Measurements from ENCODE around the gene SLC13A1.

- no peak for TF ChIP-seq TP53 (CRISPR knock-in tag; IDR thresholded peaks at IDR 0.05)
- TF ChIP-seq CTCF (IDR thresholded peaks at IDR 0.05), result peak; percentile 37; the same call in 2 of the 3 replicates
- TF ChIP-seq NR3C1 (IDR thresholded peaks at IDR 0.05), result no peak
- TF ChIP-seq POLR2A (IDR thresholded peaks at IDR 0.05; ENCODE audit: low read length), result no peak
- TF ChIP-seq CEBPB (IDR thresholded peaks at IDR 0.05), result no peak
- no peak for TF ChIP-seq CBX2 (IDR thresholded peaks at IDR 0.05; ENCODE audit: borderline replicate concordance, low read depth)
- no peak for TF ChIP-seq REST (IDR thresholded peaks at IDR 0.05)
- no peak for TF ChIP-seq EP300 (IDR thresholded peaks at IDR 0.05)
- TF ChIP-seq RNF2 (IDR thresholded peaks at IDR 0.05; ENCODE audit: borderline replicate concordance, low read depth), result no peak
- no peak for TF ChIP-seq HMGXB4 (CRISPR knock-in tag; IDR thresholded peaks at IDR 0.05; ENCODE audit: borderline replicate concordance)
Observed at GRCh38 chr7:123070702-123071286, 129.0 kb downstream of the SLC13A1 start.
